ENCODE measurements around the gene SHPK.

- TF ChIP-seq POLR2A (IDR thresholded peaks at IDR 0.05) (peak; percentile 22), POLR2AphosphoS5 (IDR thresholded peaks at IDR 0.05) (peak; percentile 37)
- TF ChIP-seq, protein P1, sequence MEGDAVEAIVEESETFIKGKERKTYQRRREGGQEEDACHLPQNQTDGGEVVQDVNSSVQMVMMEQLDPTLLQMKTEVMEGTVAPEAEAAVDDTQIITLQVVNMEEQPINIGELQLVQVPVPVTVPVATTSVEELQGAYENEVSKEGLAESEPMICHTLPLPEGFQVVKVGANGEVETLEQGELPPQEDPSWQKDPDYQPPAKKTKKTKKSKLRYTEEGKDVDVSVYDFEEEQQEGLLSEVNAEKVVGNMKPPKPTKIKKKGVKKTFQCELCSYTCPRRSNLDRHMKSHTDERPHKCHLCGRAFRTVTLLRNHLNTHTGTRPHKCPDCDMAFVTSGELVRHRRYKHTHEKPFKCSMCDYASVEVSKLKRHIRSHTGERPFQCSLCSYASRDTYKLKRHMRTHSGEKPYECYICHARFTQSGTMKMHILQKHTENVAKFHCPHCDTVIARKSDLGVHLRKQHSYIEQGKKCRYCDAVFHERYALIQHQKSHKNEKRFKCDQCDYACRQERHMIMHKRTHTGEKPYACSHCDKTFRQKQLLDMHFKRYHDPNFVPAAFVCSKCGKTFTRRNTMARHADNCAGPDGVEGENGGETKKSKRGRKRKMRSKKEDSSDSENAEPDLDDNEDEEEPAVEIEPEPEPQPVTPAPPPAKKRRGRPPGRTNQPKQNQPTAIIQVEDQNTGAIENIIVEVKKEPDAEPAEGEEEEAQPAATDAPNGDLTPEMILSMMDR (IDR thresholded peaks at IDR 0.05), result peak in 1 of 4 experiments; percentile 12
These were observed 23.6 kb upstream of the SHPK start for GRCh38 chr17:3659541-3660111.

Measured in prostate gland (tissue), 2 donors.